Measurements from ENCODE around the gene RALBP1. TPM values are rescaled to one million over a fixed set of nuclear protein-coding genes. Genes with fewer than 3 reads are reported as not detected.

The RALBP1 gene
- total RNA-seq, 1 donor: 77.2 TPM

DNA sequence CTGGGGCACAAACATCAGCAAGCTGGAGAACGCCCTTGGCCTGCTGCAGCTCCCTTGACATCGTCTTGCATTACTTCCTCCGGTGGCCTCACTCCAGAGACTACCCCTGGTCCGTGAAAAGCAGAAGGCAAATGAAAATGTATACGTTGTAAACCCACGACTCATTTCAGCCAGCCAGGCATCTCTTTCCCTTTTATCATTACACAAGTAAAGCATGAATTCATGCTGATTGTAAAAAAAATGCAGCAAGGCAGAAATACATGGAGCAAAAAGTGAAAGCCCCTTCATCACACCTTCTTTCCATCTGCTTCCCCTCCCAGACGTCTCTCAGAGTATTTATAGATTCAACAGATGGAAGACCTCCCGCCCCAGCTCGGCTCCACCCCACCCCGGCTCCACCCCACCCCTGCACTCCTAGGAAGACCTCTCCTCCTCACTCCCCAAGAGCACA, 41.6 kb upstream of the RALBP1 start:
- no peak for DNase-seq (ENCODE audit: low read depth)
- no peak overlapping the region for H3K4me3 ChIP-seq (ENCODE audit: low read depth, low read length)

GRCh38 chr18:9434122-9434701, 41.1 kb upstream of the RALBP1 start:
- TF ChIP-seq CTCF (IDR thresholded peaks at IDR 0.05; ENCODE audit: insufficient read depth, low read length): no peak
- no peak overlapping the region for H3K4me3 ChIP-seq (ENCODE audit: low read depth, low read length)
- DNase-seq (ENCODE audit: low read depth): no peak

More for the DNA sequence above, 41.6 kb upstream of the RALBP1 start:
- TF ChIP-seq CTCF (IDR thresholded peaks at IDR 0.05; ENCODE audit: insufficient read depth, low read length): no peak

DNA sequence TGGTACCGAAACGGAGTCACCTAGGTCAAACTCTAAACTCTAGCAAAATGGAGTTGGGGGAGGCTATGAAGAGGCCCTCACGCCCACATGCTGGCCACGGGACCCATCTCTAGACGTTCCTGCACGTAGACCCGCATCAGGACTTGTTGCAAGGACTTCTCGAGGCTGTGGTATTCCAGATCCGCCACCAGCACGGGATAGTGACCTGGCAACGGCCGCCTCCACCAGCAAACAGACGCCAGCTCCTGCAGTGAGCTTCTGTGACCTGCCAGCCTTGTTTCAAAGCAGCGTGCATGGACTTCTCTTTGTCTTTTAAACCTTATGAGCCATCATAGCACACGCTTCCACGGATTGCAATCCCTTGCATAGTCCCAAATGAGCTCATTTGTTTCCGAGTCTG, 40.3 kb upstream of the RALBP1 start:
- DNase-seq (ENCODE audit: low read depth): no peak
- H3K4me3 ChIP-seq (ENCODE audit: low read depth, low read length): no peak overlapping the region
- no peak for TF ChIP-seq CTCF (IDR thresholded peaks at IDR 0.05; ENCODE audit: insufficient read depth, low read length)

- no peak for DNase-seq (ENCODE audit: low read depth)
- H3K4me3 ChIP-seq (ENCODE audit: low read depth, low read length): no peak overlapping the region
- no peak for TF ChIP-seq CTCF (IDR thresholded peaks at IDR 0.05; ENCODE audit: insufficient read depth, low read length)
Measured at GRCh38 chr18:9436206-9436929, 38.9 kb upstream of the RALBP1 start.

GRCh38 chr18:9437021-9437437, 38.3 kb upstream of the RALBP1 start:
- no peak overlapping the region for H3K4me3 ChIP-seq (ENCODE audit: low read depth, low read length)
- TF ChIP-seq CTCF (IDR thresholded peaks at IDR 0.05; ENCODE audit: insufficient read depth, low read length): no peak
- peak; percentile 44 for DNase-seq (ENCODE audit: low read depth)

DNA sequence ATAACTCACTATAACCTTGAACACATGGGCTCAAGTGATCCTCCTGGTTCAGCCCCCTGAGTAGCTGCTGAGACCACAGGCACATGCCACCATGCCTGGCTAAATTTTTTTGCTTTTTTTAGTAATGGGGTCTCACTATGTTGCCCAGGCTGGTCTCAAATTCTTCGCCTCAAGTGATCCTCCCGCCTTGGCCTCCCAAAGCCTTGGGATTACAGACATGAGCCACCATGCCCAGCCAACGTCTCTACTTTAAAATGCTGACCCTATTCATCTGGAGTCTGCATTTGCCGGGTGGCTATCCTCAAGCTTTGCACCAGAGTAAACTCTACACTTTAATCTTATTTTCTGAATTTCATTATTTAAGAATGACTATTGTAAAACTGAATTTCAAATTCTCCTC, 37.6 kb upstream of the RALBP1 start:
- H3K4me3 ChIP-seq (ENCODE audit: low read depth, low read length): no peak overlapping the region
- DNase-seq (ENCODE audit: low read depth): no peak
- no peak for TF ChIP-seq CTCF (IDR thresholded peaks at IDR 0.05; ENCODE audit: insufficient read depth, low read length)

Data from fibroblast of the aortic adventitia (primary cell).